Progenitor cell of endocrine pancreas (in vitro differentiated cells): Measurements from ENCODE around the gene LRCH1. TPM values are rescaled to one million over a fixed set of nuclear protein-coding genes. Genes with fewer than 3 reads are reported as not detected.
A peak's percentile ranks its signal among the peaks of the same experiment; 100 is the strongest.

Source experiments
- DNase-seq: peaks from one replicate; pipeline ENCODE4 v3.0.0; 2021; ENCODE audit warnings: low spot score; ENCODE audit not compliant: unreplicated experiment
- H3K27ac Mint-ChIP-seq: 2 replicates; pipeline ENCODE4 v1.8.0; 2021; ENCODE audit warnings: mild to moderate bottlenecking, moderate library complexity, mixed read lengths
- H3K27me3 Mint-ChIP-seq: 2 replicates; pipeline ENCODE4 v1.8.0; 2021; ENCODE audit warnings: mixed read lengths
- H3K36me3 Mint-ChIP-seq: 2 replicates; pipeline ENCODE4 v1.8.0; 2022; ENCODE audit warnings: mixed read lengths; ENCODE audit not compliant: insufficient read depth
- H3K4me1 Mint-ChIP-seq: 2 replicates; pipeline ENCODE4 v1.8.0; 2021; ENCODE audit warnings: low read depth, mixed read lengths
- H3K4me3 Mint-ChIP-seq: 2 replicates; pipeline ENCODE4 v1.8.0; 2021; ENCODE audit warnings: low read depth, mild to moderate bottlenecking, moderate library complexity, mixed read lengths
- H3K9me3 Mint-ChIP-seq: 2 replicates; pipeline ENCODE4 v1.8.0; 2021; ENCODE audit warnings: low read depth, mixed read lengths
- total RNA-seq: library from RNA; stranded (reverse); gene quantifications from 2 replicates; pipeline ENCODE4 v1.2.1, GENCODE V29; 2021
- TF ChIP-seq, protein P1 (sequence below): fragments of 200-600 bp; sonication (generic); IDR thresholded peaks from one replicate; pipeline ENCODE4 v1.5.0; 2021; ENCODE audit warnings: antibody characterized with exemption, mild to moderate bottlenecking; ENCODE audit not compliant: unreplicated experiment

The LRCH1 gene
- total RNA-seq, 1 donor from 2014 or later, result 17.9 TPM

DNA sequence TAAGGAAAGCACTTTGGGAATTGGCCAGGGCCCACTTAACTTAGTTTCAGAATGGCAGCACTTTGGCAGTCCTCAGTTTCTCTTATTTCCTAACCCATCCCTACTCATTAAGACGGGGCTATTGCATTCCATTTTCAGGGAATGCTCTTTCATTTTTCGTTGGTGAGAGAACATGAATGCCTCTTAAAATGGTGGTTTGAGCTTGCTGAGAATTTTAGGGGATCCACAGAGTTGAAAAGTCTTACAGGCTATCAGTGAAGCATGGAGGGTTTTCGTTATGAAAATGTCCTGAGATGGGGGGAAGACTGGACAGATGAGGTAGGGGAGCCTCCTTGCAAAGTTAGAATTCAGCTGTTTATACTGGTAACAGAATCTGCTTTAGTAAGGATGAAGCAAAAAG is 71.4 kb downstream of the LRCH1 start:
- H3K9me3 Mint-ChIP-seq, result no peaks in the 10 kb centered on the region
- H3K27ac Mint-ChIP-seq, result no peak overlapping the region

DNA sequence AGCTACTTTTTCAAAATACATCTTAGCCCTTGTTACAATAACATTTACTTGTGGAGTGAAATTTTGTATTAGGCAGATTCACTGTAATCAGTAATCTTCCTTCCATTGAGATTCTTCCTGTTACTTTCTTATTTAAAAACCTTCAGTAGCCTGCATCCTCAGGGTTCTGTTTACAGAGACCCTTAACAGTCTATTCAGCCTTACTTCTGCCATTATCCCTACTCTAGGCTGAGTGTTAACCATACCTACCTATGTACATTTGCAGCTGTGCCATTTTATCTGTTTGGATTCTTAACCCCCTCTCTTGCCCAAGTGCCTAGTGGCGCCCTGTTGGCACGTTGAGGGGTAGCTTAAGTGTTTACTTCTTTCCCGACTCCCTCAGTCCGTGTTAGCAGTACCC is 71.9 kb downstream of the LRCH1 start:
- DNase-seq, result no peak
- peaks cover 39% of the 10 kb centered on the region for H3K4me1 Mint-ChIP-seq
- H3K27ac Mint-ChIP-seq, result no peak overlapping the region
- H3K9me3 Mint-ChIP-seq, result no peaks in the 10 kb centered on the region
- TF ChIP-seq, protein P1, sequence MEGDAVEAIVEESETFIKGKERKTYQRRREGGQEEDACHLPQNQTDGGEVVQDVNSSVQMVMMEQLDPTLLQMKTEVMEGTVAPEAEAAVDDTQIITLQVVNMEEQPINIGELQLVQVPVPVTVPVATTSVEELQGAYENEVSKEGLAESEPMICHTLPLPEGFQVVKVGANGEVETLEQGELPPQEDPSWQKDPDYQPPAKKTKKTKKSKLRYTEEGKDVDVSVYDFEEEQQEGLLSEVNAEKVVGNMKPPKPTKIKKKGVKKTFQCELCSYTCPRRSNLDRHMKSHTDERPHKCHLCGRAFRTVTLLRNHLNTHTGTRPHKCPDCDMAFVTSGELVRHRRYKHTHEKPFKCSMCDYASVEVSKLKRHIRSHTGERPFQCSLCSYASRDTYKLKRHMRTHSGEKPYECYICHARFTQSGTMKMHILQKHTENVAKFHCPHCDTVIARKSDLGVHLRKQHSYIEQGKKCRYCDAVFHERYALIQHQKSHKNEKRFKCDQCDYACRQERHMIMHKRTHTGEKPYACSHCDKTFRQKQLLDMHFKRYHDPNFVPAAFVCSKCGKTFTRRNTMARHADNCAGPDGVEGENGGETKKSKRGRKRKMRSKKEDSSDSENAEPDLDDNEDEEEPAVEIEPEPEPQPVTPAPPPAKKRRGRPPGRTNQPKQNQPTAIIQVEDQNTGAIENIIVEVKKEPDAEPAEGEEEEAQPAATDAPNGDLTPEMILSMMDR, result no peak
- no peak overlapping the region for H3K4me3 Mint-ChIP-seq
- H3K36me3 Mint-ChIP-seq, result no peaks in the 10 kb centered on the region
- H3K27me3 Mint-ChIP-seq, result no peaks in the 10 kb centered on the region

More for the DNA sequence above, 71.4 kb downstream of the LRCH1 start:
- DNase-seq, result no peak
- Mint-ChIP-seq H3K4me3 (no peak overlapping the region), H3K27me3 (no peaks in the 10 kb centered on the region), H3K4me1 (peaks cover 36% of the 10 kb centered on the region), H3K36me3 (no peaks in the 10 kb centered on the region)
- TF ChIP-seq, protein P1, result no peak

GRCh38 chr13:46627462-46627861 is 74.5 kb downstream of the LRCH1 start:
- Mint-ChIP-seq H3K27me3 (no peaks in the 10 kb centered on the region), H3K36me3 (no peaks in the 10 kb centered on the region), H3K27ac (no peak overlapping the region), H3K4me3 (no peak overlapping the region), H3K4me1 (peaks cover 35% of the 10 kb centered on the region), H3K9me3 (no peaks in the 10 kb centered on the region)
- no peak for DNase-seq
- TF ChIP-seq, protein P1, result no peak

DNA sequence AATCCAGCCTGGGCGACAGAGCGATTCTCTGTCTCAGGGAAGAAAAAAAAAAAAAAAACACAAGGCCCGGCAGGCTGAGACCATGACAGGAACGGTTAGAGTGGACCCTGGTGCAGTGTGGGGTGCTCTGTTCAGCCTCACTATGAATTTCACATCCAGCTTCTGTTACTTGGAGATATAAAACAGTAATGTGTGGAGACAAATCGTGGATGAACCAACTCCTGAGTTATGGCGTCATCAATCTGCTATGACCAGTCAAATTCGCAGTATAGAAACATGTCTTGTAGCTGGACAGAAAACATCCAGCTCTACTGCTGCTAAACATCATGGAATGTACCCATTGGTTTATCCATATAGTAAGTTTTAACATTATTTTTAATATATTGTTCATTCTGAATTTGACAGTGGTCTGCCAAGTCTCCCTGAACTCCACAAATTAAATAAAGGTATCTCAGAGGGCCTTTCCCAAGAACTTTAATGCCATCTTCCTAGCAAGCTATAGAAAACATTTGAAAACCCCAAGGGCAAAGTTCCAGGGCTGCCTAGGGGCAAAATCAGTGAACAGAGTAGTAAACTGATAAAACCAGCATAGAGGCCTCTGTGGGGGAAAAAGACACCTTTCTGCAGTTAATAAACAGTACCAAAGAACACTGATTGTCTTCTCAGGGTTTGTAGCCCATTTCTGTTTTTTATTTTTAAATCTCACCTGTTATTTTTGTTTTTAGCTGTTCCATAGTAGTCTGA is 75.8 kb downstream of the LRCH1 start:
- H3K27me3 Mint-ChIP-seq, result no peaks in the 10 kb centered on the region
- H3K4me1 Mint-ChIP-seq, result peaks cover 33% of the 10 kb centered on the region
- no peak for DNase-seq
- TF ChIP-seq, protein P1, result no peak
- no peak overlapping the region for H3K4me3 Mint-ChIP-seq
- no peaks in the 10 kb centered on the region for H3K36me3 Mint-ChIP-seq
- H3K27ac Mint-ChIP-seq, result no peak overlapping the region
- H3K9me3 Mint-ChIP-seq, result no peaks in the 10 kb centered on the region

- H3K4me1 Mint-ChIP-seq, result peaks cover 35% of the 10 kb centered on the region
- TF ChIP-seq, protein P1, result no peak
- H3K9me3 Mint-ChIP-seq, result no peaks in the 10 kb centered on the region
- no peak for DNase-seq
- no peak overlapping the region for H3K4me3 Mint-ChIP-seq
- H3K27ac Mint-ChIP-seq, result peak overlapping the region; percentile 47
- no peaks in the 10 kb centered on the region for H3K27me3 Mint-ChIP-seq
- no peaks in the 10 kb centered on the region for H3K36me3 Mint-ChIP-seq
These were observed 76.9 kb downstream of the LRCH1 start for GRCh38 chr13:46629811-46630413.
